ENCODE results near the gene PARD6A. TPM values are rescaled to one million over a fixed set of nuclear protein-coding genes. Genes with fewer than 3 reads are reported as not detected.
A peak's percentile ranks its signal among the peaks of the same experiment; 100 is the strongest.

The PARD6A gene
- total RNA-seq, 1 donor from 2014 or later = 1.9 TPM

GRCh38 chr16:67637625-67638024 is 23.1 kb upstream of the PARD6A start:
- H3K27ac Mint-ChIP-seq = no peak overlapping the region
- no peak overlapping the region for H3K4me3 Mint-ChIP-seq
- no peaks in the 10 kb centered on the region for H3K9me3 Mint-ChIP-seq
- DNase-seq (ENCODE audit: low spot score in 2 of 2, unreplicated experiment in 2 of 2) = no peak
- no peaks in the 10 kb centered on the region for H3K27me3 Mint-ChIP-seq (ENCODE audit: low read depth)
- H3K36me3 Mint-ChIP-seq = peaks cover 20% of the 10 kb centered on the region
- H3K4me1 Mint-ChIP-seq = peaks cover under 1% of the 10 kb centered on the region
- TF ChIP-seq, protein P1, sequence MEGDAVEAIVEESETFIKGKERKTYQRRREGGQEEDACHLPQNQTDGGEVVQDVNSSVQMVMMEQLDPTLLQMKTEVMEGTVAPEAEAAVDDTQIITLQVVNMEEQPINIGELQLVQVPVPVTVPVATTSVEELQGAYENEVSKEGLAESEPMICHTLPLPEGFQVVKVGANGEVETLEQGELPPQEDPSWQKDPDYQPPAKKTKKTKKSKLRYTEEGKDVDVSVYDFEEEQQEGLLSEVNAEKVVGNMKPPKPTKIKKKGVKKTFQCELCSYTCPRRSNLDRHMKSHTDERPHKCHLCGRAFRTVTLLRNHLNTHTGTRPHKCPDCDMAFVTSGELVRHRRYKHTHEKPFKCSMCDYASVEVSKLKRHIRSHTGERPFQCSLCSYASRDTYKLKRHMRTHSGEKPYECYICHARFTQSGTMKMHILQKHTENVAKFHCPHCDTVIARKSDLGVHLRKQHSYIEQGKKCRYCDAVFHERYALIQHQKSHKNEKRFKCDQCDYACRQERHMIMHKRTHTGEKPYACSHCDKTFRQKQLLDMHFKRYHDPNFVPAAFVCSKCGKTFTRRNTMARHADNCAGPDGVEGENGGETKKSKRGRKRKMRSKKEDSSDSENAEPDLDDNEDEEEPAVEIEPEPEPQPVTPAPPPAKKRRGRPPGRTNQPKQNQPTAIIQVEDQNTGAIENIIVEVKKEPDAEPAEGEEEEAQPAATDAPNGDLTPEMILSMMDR (IDR thresholded peaks at IDR 0.05; ENCODE audit: unreplicated experiment) = no peak

DNA sequence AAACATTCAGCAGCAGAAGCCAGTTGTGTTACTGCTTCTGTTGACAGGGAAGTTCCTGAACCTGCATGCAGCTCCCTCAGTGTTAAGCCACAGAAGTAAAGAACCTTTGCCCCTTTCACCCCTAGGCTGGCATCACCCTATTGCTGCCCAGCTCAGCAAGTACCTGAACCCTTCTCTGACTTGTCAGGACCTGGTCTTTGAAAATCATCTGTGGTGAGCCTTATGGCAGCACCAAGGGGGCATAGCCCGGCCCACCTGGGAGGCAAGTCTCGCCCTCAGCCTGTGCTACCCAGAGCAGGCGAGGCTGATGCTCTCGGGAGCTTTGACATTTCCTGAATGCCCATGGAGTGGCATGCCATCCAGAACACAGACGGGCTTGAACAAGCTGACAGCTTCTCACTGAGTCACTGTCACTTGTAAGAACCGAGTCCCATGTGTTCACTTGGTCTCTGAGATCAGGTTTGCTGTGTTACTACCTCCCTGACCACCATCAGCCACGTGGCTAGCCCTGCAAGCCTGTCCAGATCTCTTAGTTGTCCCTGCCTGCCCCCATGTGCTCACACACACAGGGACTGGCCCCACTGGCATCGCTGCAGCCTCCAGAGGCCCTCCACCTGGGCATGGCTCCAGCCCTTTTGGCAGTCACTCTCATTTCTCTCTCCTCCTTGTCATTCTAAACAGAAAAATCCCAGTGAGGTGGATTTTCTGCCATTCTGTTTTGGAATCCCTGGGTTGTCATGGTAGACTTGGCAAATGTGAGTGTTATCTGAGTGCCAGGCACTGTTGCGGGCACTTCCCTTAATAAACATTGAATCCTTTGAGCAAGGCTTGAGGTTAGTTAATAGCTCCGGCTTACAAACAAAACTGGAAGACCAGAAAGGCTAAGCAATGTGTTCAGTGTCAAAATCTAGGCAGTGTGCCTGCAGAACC is 18.7 kb upstream of the PARD6A start:
- no peaks in the 10 kb centered on the region for H3K4me1 Mint-ChIP-seq
- DNase-seq (ENCODE audit: low spot score in 2 of 2, unreplicated experiment in 2 of 2) = no peak
- TF ChIP-seq, protein P1 (IDR thresholded peaks at IDR 0.05; ENCODE audit: unreplicated experiment) = no peak
- H3K36me3 Mint-ChIP-seq = peaks cover 9% of the 10 kb centered on the region
- H3K27ac Mint-ChIP-seq = no peak overlapping the region
- H3K27me3 Mint-ChIP-seq (ENCODE audit: low read depth) = peaks cover 25% of the 10 kb centered on the region
- no peaks in the 10 kb centered on the region for H3K9me3 Mint-ChIP-seq
- H3K4me3 Mint-ChIP-seq = no peak overlapping the region

DNA sequence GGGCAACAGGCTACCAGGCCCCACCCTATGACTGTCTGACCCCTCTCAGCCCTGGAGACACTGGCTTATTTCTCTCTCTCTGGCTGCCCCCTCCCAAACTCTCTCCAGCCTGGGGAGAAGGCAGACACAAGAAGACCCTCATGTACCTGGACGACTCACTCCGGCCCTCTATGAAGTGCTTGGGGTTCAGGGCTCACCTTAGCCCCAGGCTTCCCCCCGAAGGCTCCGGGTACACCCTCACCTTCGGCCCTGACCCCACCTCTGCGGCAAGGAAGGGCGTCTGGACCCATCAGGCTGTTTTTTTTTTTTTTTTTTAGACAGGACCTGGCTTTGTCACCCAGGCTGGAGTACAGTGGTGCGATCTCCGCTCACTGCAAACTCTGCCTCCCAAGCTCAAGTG is 16.7 kb upstream of the PARD6A start:
- TF ChIP-seq, protein P1 (IDR thresholded peaks at IDR 0.05; ENCODE audit: unreplicated experiment) = no peak
- H3K27me3 Mint-ChIP-seq (ENCODE audit: low read depth) = peaks cover 26% of the 10 kb centered on the region
- peak overlapping the region; percentile 38 for H3K4me3 Mint-ChIP-seq
- H3K27ac Mint-ChIP-seq = no peak overlapping the region
- no peak for DNase-seq (ENCODE audit: low spot score in 2 of 2, unreplicated experiment in 2 of 2)
- H3K9me3 Mint-ChIP-seq = no peaks in the 10 kb centered on the region
- H3K36me3 Mint-ChIP-seq = peaks cover 7% of the 10 kb centered on the region
- H3K4me1 Mint-ChIP-seq = no peaks in the 10 kb centered on the region

DNA sequence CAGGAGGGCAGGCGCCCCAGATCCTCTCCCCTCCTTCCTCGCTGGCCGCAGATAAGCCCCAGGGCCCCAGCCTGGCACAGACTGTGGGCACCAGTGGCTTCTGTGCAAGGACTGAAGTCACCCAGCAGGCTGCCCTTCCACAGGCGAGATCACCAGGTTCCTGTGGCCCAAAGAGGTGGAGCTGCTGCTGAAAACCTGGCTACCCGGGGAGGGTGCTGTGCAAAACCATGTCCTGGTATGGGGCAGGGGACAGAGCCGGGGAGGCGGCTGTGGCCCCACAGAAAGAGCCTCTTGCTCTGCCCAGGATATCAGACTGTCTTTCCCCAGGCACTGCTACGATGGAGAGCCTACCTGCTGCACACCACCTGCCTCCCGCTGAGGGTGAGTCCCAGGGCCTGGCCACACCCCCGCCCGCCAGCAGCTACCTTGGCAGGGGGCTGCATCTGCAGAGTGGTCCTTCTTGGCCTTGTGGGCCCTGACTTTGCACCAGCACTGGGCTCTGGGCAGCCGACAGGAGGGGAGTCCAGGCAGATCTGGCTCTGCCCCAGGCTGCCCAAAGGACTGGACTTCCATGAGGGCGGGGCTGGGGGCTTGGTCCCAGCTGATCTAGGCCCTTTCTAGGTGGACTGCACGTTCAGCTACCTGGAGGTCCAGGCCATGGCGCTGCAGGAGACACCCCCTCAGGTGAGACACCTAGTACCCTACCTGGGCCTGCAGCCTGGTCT is 15.2 kb upstream of the PARD6A start:
- H3K27me3 Mint-ChIP-seq (ENCODE audit: low read depth) = peaks cover 34% of the 10 kb centered on the region
- H3K9me3 Mint-ChIP-seq = no peaks in the 10 kb centered on the region
- no peaks in the 10 kb centered on the region for H3K4me1 Mint-ChIP-seq
- no peak for DNase-seq (ENCODE audit: low spot score in 2 of 2, unreplicated experiment in 2 of 2)
- TF ChIP-seq, protein P1 (IDR thresholded peaks at IDR 0.05; ENCODE audit: unreplicated experiment) = no peak
- peak overlapping the region; percentile 43 for H3K4me3 Mint-ChIP-seq
- H3K36me3 Mint-ChIP-seq = no peaks in the 10 kb centered on the region
- H3K27ac Mint-ChIP-seq = no peak overlapping the region

GRCh38 chr16:67647111-67647651 is 13.6 kb upstream of the PARD6A start:
- H3K4me3 Mint-ChIP-seq = no peak overlapping the region
- H3K27ac Mint-ChIP-seq = no peak overlapping the region
- H3K9me3 Mint-ChIP-seq = no peaks in the 10 kb centered on the region
- H3K36me3 Mint-ChIP-seq = no peaks in the 10 kb centered on the region
- H3K4me1 Mint-ChIP-seq = peaks cover 2% of the 10 kb centered on the region
- peaks cover 49% of the 10 kb centered on the region for H3K27me3 Mint-ChIP-seq (ENCODE audit: low read depth)
- no peak for DNase-seq (ENCODE audit: low spot score in 2 of 2, unreplicated experiment in 2 of 2)
- TF ChIP-seq, protein P1 (IDR thresholded peaks at IDR 0.05; ENCODE audit: unreplicated experiment) = no peak

All from mesothelial cell of epicardium (in vitro differentiated cells).